Caco-2 (cell line): ENCODE measurements around the gene MTM1. TPM values are rescaled to one million over a fixed set of nuclear protein-coding genes. Genes with fewer than 3 reads are reported as not detected.

Source experiments
- BruUV-seq: library from RNA; stranded (reverse); fragments of 400-500 nt; replicated peaks from 2 replicates; lab custom pipeline; 2021; lab: Mats Ljungman, UMichigan
- CTCF ChIA-PET: fragments of 300-600 bp; sonication (Branson Sonifier 250); formaldehyde crosslinking; loops from one replicate; lab custom pipeline; 2022; ENCODE audit warnings: antibody characterized with exemption; lab: Charles Lee
- POLR2A ChIA-PET: fragments of 300-600 bp; sonication (Branson Sonifier 250); formaldehyde crosslinking; loops from one replicate; lab custom pipeline; 2022; ENCODE audit warnings: antibody characterized with exemption; lab: Charles Lee
- DNase-seq, 2 experiments: peaks; one replicate each; pipeline versions ENCODE4 v3.0.0 to v3.0.0-alpha.2; 2020 to 2022
- H3K27me3 ChIP-seq: replicated peaks from 2 replicates; pipeline ENCODE4 v1.6.0; 2011; ENCODE audit warnings: low read length; ENCODE audit not compliant: control insufficient read depth, insufficient read depth
- H3K36me3 ChIP-seq: 2 replicates; pipeline ENCODE4 v1.5.1; 2011; ENCODE audit warnings: low read length; ENCODE audit not compliant: control insufficient read depth, insufficient read depth
- H3K4me1 ChIP-seq: fragments of 250-450 bp; sonication (Bioruptor Pico); 2 replicates; pipeline ENCODE4 v1.5.1; 2020; ENCODE audit warnings: mild to moderate bottlenecking
- H3K4me3 ChIP-seq: 2 replicates; pipeline ENCODE4 v1.5.1; 2011; ENCODE audit warnings: low read depth, mild to moderate bottlenecking, control low read depth, low read length
- H3K9me3 ChIP-seq: fragments of 250-450 bp; sonication (Bioruptor Pico); 2 replicates; pipeline ENCODE4 v1.5.1; 2020; ENCODE audit warnings: mild to moderate bottlenecking, moderate library complexity
- H3K27ac Mint-ChIP-seq: one replicate; pipeline ENCODE4 v1.8.0; 2022; ENCODE audit warnings: mixed read lengths; ENCODE audit not compliant: unreplicated experiment
- H3K27me3 Mint-ChIP-seq: one replicate; pipeline ENCODE4 v1.8.0; 2022; ENCODE audit warnings: mixed read lengths; ENCODE audit not compliant: insufficient read depth, unreplicated experiment
- H3K36me3 Mint-ChIP-seq: one replicate; pipeline ENCODE4 v1.8.0; 2022; ENCODE audit warnings: mild to moderate bottlenecking, mixed read lengths; ENCODE audit not compliant: insufficient read depth, unreplicated experiment
- H3K4me1 Mint-ChIP-seq: one replicate; pipeline ENCODE4 v1.8.0; 2022; ENCODE audit warnings: low read depth, mixed read lengths; ENCODE audit not compliant: unreplicated experiment
- H3K4me3 Mint-ChIP-seq: one replicate; pipeline ENCODE4 v1.8.0; 2022; ENCODE audit warnings: mild to moderate bottlenecking, moderate library complexity, mixed read lengths; ENCODE audit not compliant: unreplicated experiment
- H3K9me3 Mint-ChIP-seq: one replicate; pipeline ENCODE4 v1.8.0; 2022; ENCODE audit warnings: mixed read lengths; ENCODE audit not compliant: unreplicated experiment
- intact Hi-C: fragments of 100-400 bp; cut with micrococcal nuclease; formaldehyde crosslinking; loops from one replicate; pipeline ENCODE4 v1.10.0; 2022; ENCODE audit not compliant: unreplicated experiment
- total RNA-seq: library from RNA; stranded (reverse); gene quantifications from 2 replicates; pipeline ENCODE4 v1.2.3, GENCODE V29; 2022
- TF ChIP-seq, protein P1 (sequence below), 2 experiments: fragments of 200-600 bp in 1 of 2; IDR thresholded peaks; 1 replicate in 1 of 2; 2 replicates in 1 of 2; pipeline versions ENCODE4 v1.5.1 to v1.8.0; 2011 to 2022; ENCODE audit warnings: antibody characterized with exemption in 1 of 2, control low read depth in 1 of 2, inconsistent platforms in 1 of 2, low read depth in 1 of 2, low read length in 1 of 2, mild to moderate bottlenecking in 1 of 2, moderate library complexity in 1 of 2; ENCODE audit not compliant: insufficient read depth in 1 of 2, severe bottlenecking in 1 of 2, unreplicated experiment in 1 of 2

The MTM1 gene
- total RNA-seq, 1 experiment from 2014 or later, result 9.7 TPM

DNA sequence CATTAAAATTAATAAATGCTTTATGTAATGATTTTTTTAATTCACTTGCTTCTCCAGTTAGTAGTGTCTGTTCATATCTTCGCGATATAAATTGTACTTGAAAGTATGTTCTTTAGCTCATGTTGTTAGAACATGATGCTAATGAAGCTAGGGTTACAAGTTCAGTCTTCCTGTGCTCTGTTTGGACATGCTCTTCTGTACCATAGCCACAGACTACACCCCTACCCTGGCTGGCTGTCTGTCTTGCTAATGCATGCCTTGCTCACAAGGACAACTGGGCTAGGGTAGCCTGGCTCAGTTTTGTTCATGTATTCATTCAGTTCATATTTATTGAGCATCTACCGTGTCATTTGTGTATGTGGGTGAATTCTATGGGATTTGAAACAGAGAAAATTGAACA is 74.0 kb downstream of the MTM1 start:
- Mint-ChIP-seq H3K27ac (no peak overlapping the region), H3K36me3 (no peaks in the 10 kb centered on the region), H3K4me1 (no peaks in the 10 kb centered on the region), H3K27me3 (no peaks in the 10 kb centered on the region), H3K9me3 (no peaks in the 10 kb centered on the region), H3K4me3 (no peak overlapping the region)
- Histone ChIP-seq H3K9me3 (no peaks in the 10 kb centered on the region), H3K4me1 (no peaks in the 10 kb centered on the region), H3K36me3 (no peaks in the 10 kb centered on the region), H3K4me3 (no peak overlapping the region), H3K27me3 (no peaks in the 10 kb centered on the region)
- intact Hi-C loops, result loop anchor here (5.0 kb wide), 1 partner anchor 95 kb away; no protein-coding TSS in a partner anchor
- no TSS peak for BruUV-seq
- ChIA-PET POLR2A (no interaction called here), CTCF (no interaction called here)
- TF ChIP-seq, protein P1, sequence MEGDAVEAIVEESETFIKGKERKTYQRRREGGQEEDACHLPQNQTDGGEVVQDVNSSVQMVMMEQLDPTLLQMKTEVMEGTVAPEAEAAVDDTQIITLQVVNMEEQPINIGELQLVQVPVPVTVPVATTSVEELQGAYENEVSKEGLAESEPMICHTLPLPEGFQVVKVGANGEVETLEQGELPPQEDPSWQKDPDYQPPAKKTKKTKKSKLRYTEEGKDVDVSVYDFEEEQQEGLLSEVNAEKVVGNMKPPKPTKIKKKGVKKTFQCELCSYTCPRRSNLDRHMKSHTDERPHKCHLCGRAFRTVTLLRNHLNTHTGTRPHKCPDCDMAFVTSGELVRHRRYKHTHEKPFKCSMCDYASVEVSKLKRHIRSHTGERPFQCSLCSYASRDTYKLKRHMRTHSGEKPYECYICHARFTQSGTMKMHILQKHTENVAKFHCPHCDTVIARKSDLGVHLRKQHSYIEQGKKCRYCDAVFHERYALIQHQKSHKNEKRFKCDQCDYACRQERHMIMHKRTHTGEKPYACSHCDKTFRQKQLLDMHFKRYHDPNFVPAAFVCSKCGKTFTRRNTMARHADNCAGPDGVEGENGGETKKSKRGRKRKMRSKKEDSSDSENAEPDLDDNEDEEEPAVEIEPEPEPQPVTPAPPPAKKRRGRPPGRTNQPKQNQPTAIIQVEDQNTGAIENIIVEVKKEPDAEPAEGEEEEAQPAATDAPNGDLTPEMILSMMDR (IDR thresholded peaks at IDR 0.05; ENCODE audit: insufficient read depth in 1 of 2, low read depth in 1 of 2, low read length in 1 of 2, severe bottlenecking in 1 of 2, unreplicated experiment in 1 of 2), result no peak
- no peak for DNase-seq

DNA sequence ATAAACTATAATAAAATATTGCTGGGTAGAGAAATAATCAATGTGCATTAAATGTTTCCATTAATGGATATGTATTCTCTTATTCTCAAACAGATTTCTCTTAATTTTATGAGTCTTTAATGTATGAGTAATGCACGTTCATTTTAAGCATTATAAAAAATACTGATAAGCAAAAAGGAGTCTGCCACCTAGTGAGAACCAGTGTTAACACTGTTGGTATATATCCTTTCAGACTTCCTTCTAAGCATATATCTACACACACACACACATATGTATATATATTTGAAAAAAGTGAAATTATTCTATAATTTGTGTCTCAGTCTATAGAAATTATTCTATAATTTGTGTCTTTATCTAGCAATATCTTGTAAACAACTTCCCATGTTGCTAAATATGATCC is 74.8 kb downstream of the MTM1 start:
- Mint-ChIP-seq H3K27ac (no peak overlapping the region), H3K4me3 (no peak overlapping the region), H3K9me3 (no peaks in the 10 kb centered on the region), H3K27me3 (no peaks in the 10 kb centered on the region), H3K4me1 (no peaks in the 10 kb centered on the region), H3K36me3 (no peaks in the 10 kb centered on the region)
- H3K9me3 ChIP-seq, result no peaks in the 10 kb centered on the region
- no TSS peak for BruUV-seq
- H3K36me3 ChIP-seq, result no peaks in the 10 kb centered on the region
- no peaks in the 10 kb centered on the region for H3K27me3 ChIP-seq
- no peak for DNase-seq
- no peak overlapping the region for H3K4me3 ChIP-seq
- CTCF ChIA-PET, result no interaction called here
- POLR2A ChIA-PET, result no interaction called here
- TF ChIP-seq, protein P1 (IDR thresholded peaks at IDR 0.05; ENCODE audit: insufficient read depth in 1 of 2, low read depth in 1 of 2, low read length in 1 of 2, severe bottlenecking in 1 of 2, unreplicated experiment in 1 of 2), result no peak
- intact Hi-C loops, result loop anchor here (5.0 kb wide), 1 partner anchor 96 kb away; no protein-coding TSS in a partner anchor
- H3K4me1 ChIP-seq, result no peaks in the 10 kb centered on the region

DNA sequence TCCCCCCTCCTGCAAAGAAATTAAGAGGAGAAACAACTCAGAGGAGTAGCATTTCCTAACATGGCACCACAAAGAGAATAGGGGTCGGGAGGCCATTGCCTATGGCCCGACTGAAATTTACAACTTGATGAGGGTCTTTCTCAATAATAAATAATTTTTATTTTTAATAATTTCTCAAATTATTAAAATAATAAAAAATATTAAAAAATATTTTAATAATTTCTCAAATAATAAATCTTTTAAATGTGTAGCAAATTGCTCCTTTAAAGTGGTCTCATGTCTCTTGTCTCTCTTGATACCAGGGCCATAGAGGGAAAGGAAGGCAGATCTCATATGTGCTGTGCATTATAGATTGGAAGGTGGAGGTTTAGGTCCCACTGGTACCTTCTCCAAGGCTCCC is 75.5 kb downstream of the MTM1 start:
- Mint-ChIP-seq H3K27me3 (no peaks in the 10 kb centered on the region), H3K9me3 (no peaks in the 10 kb centered on the region), H3K4me3 (no peak overlapping the region), H3K27ac (no peak overlapping the region), H3K36me3 (no peaks in the 10 kb centered on the region), H3K4me1 (no peaks in the 10 kb centered on the region)
- intact Hi-C loops, result loop anchor here (5.0 kb wide), 1 partner anchor 97 kb away; no protein-coding TSS in a partner anchor
- no peaks in the 10 kb centered on the region for H3K9me3 ChIP-seq
- H3K36me3 ChIP-seq, result no peaks in the 10 kb centered on the region
- ChIA-PET CTCF (no interaction called here), POLR2A (no interaction called here)
- no peaks in the 10 kb centered on the region for H3K4me1 ChIP-seq
- TF ChIP-seq, protein P1 (IDR thresholded peaks at IDR 0.05; ENCODE audit: insufficient read depth in 1 of 2, low read depth in 1 of 2, low read length in 1 of 2, severe bottlenecking in 1 of 2, unreplicated experiment in 1 of 2), result no peak
- DNase-seq, result no peak
- H3K4me3 ChIP-seq, result no peak overlapping the region
- no peaks in the 10 kb centered on the region for H3K27me3 ChIP-seq
- no TSS peak for BruUV-seq
